HG03045 (cell line): ENCODE data around the gene SKAP1.

Experiments used
- ATAC-seq: cut with Tn5 transposase; IDR thresholded peaks from one replicate; pipeline ENCODE4 v1.9.1; 2021; ENCODE audit warnings: mild to moderate bottlenecking, moderate library complexity; ENCODE audit not compliant: unreplicated experiment

The SKAP1 gene

DNA sequence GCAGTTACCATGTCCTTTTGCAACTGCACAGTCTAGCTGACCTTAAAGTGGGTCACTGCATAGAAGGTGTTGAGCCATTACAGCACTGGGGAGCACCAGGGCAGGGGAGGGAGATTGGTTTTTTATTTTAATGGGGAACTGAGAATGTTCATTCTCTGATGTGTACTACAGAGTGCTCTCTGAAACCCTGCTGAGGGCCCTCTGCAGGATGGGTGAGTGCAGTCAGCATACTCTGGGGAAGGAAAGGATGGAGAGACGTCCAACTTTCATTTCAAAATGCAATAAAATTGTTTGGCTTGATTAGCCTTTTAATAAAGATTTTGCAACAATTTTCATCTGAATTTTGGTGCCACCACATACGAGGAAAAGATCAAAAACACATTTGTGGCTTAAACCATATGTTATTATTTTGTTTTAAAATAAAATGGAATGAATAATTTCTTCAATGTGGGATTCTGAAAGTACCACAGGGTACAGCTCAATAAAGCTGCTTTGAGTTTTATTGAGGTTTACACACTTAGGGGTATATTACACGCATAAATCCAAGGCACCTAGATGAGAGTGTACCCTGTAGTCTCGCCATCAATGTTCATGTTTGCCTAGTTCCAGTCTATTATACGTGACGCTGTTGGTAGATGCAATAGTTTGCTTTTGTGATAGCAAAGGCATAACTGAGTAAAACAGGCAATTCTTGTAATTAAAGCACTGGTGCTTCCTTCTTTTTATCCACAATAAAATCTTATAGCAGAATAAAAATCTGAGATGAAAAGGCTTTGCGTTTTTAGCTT, 249.0 kb downstream of the SKAP1 start:
- no peak for ATAC-seq

DNA sequence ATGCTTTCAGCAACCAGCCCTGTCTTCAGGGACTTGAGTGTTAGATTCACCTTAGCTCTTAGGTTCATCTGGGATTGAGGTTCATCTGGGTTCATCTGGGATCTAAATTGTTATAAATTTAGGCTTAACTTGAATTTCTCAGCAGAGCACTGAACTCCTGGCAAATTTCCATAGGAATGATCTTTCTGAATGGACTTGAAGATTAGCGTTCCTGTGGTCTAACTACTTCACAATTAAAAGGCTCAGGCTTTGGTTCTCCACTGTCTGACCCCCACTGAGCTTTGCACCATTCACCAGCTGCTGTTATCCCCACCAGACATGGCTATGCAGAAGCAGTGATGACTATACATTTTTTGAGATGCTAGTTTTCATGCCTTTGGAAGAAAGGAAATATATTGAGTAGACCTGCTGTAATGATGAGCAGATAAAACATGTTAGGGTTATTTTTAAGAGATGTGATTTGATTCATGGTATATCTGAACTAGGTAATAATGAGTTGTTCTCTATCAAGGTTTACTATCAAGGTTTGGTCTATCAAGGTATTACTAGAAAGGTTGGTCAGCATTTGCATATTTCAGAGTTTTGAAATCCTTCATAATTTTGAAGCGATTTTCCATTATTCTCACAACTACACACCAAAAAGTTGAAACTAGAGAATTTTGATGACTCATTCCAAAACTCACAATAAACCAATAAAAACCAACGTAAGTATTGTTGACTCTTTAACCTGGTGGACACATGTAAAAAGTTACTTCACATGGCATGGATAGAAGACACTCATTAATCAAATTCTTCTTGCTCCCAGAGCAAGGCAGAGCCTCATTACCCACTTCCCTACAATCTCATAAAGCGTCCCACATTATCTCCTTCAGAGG, 250.7 kb downstream of the SKAP1 start:
- ATAC-seq = no peak

- ATAC-seq = no peak
Measured at GRCh38 chr17:48178317-48178716, 251.7 kb downstream of the SKAP1 start.

DNA sequence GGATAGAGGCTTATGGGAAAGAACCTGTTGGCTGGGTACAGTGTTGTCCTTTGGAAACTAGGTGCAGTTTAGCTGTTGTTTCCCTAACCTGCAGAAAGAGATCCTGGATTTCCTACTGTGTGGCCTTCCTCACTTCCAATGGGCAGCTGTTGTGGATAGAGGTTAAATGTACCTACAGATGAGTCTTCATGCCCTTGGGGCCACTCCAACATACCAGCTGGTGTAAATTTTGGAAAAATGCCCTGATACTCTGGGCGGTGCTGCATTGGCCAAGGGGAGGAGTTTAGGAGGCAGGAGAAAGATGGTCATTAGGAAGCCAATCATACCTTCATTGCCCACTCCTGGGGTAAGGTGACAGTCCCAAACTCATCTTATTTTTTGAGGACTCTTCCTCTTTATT, 252.2 kb downstream of the SKAP1 start:
- no peak for ATAC-seq

DNA sequence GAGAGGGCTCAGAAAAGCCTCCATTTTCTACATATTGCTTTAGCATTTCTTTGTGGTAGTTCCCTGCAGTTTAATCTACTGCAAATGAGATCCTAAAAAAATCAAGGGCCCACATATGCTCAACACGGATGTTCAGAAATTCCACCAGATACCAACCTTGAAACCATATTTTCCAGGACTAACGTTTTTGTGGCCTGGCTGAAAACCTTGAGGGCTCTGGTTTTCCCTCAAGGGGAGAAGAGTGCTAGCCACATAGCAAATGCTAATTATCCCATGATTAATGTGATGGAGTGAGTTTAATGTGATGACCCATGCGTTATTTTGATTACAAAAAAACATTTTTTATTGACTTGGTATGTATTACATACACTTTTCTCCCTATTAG, 253.6 kb downstream of the SKAP1 start:
- ATAC-seq = no peak

GRCh38 chr17:48175692-48176470, 254.1 kb downstream of the SKAP1 start:
- no peak for ATAC-seq

DNA sequence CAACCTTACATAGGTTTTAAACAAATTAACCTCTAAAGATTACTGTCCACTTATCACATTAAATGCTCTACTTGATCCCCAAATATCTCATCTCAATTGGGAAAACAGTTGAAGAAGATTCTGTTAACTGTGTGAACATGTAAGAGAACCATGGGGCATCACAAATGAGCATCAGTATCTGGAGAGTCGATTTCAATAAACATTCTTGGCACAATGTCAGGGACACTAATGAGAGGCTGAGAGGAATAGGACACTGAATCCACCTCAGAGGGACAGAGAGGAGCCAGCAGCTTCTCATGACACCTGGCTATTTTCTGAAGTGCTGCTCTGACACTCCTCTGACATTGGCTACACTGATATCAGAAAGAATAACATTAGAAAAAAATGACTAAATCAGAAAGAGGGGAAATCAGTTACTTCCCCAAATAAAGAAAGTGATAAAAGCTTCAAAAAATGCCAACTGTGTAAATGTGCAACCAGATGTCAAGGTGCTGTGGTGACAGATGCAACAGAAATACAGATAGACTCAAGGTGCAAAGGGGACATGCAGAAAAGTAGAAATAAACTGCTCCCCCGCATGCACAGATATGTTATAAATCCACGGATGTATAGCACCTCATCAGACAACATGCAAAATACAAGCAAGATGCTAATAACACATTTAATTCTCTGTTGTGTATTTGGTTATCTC, 255.0 kb downstream of the SKAP1 start:
- no peak for ATAC-seq

GRCh38 chr17:48173191-48173984, 256.6 kb downstream of the SKAP1 start:
- ATAC-seq = no peak

DNA sequence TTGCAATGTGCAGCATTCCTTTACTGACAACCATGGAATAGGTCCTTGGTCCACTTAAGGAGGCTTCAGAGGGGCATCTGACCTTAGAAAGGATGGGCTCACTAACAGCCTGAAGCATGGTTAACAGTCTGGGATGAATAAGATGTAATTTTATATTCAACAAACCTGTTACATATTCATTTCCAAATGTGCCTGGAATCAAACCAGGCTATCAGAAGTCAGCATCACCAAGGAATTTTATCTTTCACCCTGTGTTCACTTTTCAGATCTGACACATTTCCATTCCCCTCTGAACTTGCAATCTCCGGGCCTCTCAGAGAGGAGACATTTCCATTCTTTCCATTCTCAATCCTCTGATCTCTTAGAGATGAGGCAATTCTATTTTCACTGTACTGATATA, 260.1 kb downstream of the SKAP1 start:
- no peak for ATAC-seq

DNA sequence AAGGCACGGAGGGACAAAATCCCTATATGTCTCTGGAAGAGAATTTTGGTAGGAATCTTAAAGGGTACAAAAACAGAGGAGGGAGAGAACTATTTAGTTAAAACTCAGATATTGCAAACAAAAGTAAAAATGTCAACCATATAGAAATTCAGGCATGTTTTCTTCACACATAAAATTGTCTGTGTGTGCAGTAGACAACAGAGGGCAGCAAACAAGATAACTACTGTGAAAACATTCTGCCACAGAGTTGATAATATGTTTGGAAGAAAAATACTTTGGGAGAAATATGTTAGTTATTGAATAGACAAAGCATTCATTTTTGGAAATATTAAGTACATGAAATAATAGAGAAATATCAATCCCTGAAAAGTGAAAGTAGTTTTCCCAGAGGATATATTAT, 266.2 kb downstream of the SKAP1 start:
- ATAC-seq = no peak

GRCh38 chr17:48162946-48163506, 267.0 kb downstream of the SKAP1 start:
- ATAC-seq = no peak

DNA sequence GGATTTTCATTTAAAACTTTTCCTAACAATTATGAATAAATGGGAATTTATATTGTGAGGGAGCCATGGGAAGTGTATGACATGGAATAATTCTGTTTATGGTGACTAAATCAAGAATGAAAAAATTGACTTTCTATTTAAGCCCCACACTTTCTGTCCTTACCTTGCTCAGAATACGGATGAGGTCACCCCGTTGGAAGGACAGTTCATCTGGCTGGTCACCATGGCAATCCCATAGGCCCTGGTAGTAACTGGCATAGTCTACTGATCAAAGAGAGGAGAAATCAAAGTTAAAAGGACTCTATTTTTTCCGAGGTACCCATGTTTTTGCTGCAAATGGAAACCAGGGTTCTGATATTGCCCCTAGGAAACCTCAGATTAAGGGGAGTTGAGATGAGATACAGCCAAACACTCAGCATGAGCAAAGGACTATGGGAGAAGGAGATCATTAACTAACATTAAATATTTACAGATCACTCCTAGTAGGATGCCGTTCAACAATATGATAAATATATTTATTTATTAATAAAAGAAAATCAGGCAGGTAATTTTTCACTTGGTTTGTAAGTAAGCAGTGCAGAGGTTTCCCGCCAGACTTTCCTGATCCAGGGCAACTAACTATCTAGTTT, 267.6 kb downstream of the SKAP1 start:
- no peak for ATAC-seq

GRCh38 chr17:48161127-48161905, 268.7 kb downstream of the SKAP1 start:
- ATAC-seq = no peak

DNA sequence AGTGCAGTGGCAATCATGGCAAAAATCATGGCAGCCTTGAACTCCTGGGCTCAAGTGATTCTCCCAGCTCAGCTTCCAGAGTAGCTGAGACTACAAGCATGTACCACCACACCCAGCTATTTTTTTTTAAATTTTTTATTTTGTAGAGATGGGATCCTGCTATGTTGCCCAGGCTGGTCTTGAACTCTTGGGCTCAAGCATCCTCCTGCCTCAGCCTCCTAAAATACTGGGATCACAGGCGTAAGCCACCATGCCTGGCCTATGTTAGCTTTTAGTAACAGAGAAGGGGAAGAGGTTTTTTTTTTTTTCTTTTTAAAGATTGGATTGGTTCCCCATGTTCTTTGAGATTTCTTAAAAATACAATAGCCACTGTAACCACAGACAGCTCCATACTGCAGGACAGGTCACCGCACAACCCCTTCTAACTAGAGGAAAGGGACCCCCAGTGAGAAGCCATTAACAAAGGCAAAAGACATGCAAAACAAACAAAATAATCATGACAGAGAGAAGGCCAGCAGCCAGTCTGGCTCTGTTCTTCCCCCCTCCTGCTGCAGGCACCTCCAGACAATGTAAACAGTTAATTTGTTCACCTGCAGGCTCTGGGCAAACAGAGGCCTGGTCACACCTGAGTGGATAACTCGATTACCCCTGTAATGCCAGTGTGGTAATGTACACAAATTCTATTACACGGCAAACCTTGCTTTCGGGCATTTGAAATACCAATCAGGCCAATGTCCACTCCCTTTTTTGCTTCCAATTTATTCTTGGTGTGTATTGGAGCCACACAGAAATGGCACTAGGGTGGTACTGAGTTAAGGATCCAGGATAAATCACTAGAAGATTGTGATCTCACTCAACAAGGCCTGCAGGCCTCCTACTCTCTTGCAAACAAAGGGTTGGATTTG, 269.6 kb downstream of the SKAP1 start:
- ATAC-seq = no peak

- ATAC-seq = no peak
Measured at GRCh38 chr17:48159232-48159631, 270.8 kb downstream of the SKAP1 start.

DNA sequence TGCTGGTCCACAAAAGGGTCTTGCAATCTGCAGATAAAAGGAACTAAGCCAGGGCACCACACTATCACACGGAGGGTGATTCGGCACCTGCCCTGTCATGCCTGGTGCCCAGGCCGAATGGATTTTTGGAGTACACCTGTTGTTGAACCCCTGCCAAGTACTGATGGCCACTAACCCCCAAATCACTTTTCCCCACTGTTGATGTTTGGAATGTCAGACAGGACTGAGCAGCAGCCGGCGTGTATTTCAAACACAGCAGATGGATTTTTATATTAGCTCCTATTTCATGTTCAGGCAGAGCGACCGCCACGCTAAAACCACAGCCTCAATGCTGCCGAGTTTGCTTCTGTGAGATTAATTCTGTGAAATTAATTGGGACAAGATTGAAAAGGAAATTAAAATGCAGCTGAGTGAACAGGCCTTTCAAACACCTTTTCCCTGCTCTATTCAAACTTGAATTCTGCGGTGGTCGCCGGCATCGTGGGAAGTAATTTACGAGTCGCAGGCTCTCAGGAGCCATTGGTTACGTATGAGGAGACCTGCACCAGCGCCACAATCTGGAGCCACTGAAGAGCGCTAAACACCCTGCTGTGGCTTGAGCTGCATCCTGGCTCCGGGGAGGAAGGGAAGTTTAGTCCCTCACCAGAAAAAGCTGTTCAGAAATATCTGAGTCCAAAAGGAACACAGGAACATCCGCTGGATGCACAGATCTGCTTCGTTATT, 274.0 kb downstream of the SKAP1 start:
- ATAC-seq = no peak
